HepG2 (cell line): ENCODE data around the gene KIF1C. TPM values are rescaled to one million over a fixed set of nuclear protein-coding genes. Genes with fewer than 3 reads are reported as not detected.

Experiments
- AKNA ChIP-seq: sonication (generic); formaldehyde crosslinking; IDR thresholded peaks from 2 replicates; pipeline ENCODE4 v1.4.0; 2020; ENCODE audit warnings: missing genetic modification reagents, borderline replicate concordance
- ATF4 ChIP-seq, 2 experiments: fragments of 450-650 bp in 1 of 2; sonication (generic) in 1 of 2; formaldehyde crosslinking; IDR thresholded peaks; 2 replicates each; pipeline versions ENCODE4 v1.5.0 to v1.8.0; 2020 to 2022; ENCODE audit warnings: mild to moderate bottlenecking in 1 of 2, missing genetic modification reagents in 1 of 2
- ATF6 ChIP-seq: sonication (generic); formaldehyde crosslinking; conservative IDR thresholded peaks from 2 replicates; pipeline ENCODE4 v1.4.0; 2020; ENCODE audit warnings: missing genetic modification reagents
- BCL6 ChIP-seq: IDR thresholded peaks from 2 replicates; pipeline ENCODE4 v1.6.1; 2016; ENCODE audit warnings: missing genetic modification reagents, missing compliant biosample characterization
- BCLAF1 ChIP-seq: fragments of 450-650 bp; IDR thresholded peaks from 2 replicates; pipeline ENCODE4 v1.6.1; 2017; ENCODE audit warnings: mild to moderate bottlenecking
- DPF2 ChIP-seq: sonication (generic); formaldehyde crosslinking; IDR thresholded peaks from 2 replicates; pipeline ENCODE4 v1.4.0; 2020; ENCODE audit warnings: mild to moderate bottlenecking, low read depth, missing genetic modification reagents, borderline replicate concordance
- GATAD1 ChIP-seq: IDR thresholded peaks from 2 replicates; pipeline ENCODE4 v1.6.1; 2016; ENCODE audit warnings: missing genetic modification reagents, missing compliant biosample characterization
- HOXA3 ChIP-seq: sonication (generic); formaldehyde crosslinking; IDR thresholded peaks from 2 replicates; pipeline ENCODE4 v1.5.0; 2020; ENCODE audit warnings: missing genetic modification reagents
- PHF5A ChIP-seq: IDR thresholded peaks from one replicate; pipeline ENCODE4 v1.6.1; 2018; ENCODE audit warnings: low read depth, missing genetic modification reagents; ENCODE audit not compliant: unreplicated experiment
- SIX1 ChIP-seq: sonication (generic); formaldehyde crosslinking; IDR thresholded peaks from 2 replicates; pipeline ENCODE4 v1.4.0; 2020; ENCODE audit warnings: missing genetic modification reagents, borderline replicate concordance
- SNRNP70 ChIP-seq: fragments of 200-400 bp; formaldehyde crosslinking; IDR thresholded peaks from 2 replicates; pipeline ENCODE4 v1.6.1; 2017; ENCODE audit warnings: mild to moderate bottlenecking, low read depth, low read length, moderate library complexity
- SP140L ChIP-seq: sonication (generic); formaldehyde crosslinking; IDR thresholded peaks from 2 replicates; pipeline ENCODE4 v1.4.0; 2020; ENCODE audit warnings: missing genetic modification reagents, borderline replicate concordance
- ZBTB3 ChIP-seq: sonication (generic); formaldehyde crosslinking; IDR thresholded peaks from 2 replicates; pipeline ENCODE4 v1.4.0; 2020; ENCODE audit warnings: low read depth, mild to moderate bottlenecking, moderate library complexity, missing genetic modification reagents, borderline replicate concordance
- ZNF225 ChIP-seq: sonication (generic); formaldehyde crosslinking; IDR thresholded peaks from 2 replicates; pipeline ENCODE4 v1.4.0; 2020; ENCODE audit warnings: mild to moderate bottlenecking, missing genetic modification reagents
- ZNF260 ChIP-seq: sonication (generic); formaldehyde crosslinking; IDR thresholded peaks from 2 replicates; pipeline ENCODE4 v1.4.0; 2020; ENCODE audit warnings: missing genetic modification reagents, low read depth, mild to moderate bottlenecking, borderline replicate concordance
- ZNF766 ChIP-seq: sonication (generic); formaldehyde crosslinking; IDR thresholded peaks from 2 replicates; pipeline ENCODE4 v1.5.0; 2020; ENCODE audit warnings: missing genetic modification reagents, borderline replicate concordance
- ZSCAN21 ChIP-seq: sonication (generic); formaldehyde crosslinking; IDR thresholded peaks from 2 replicates; pipeline ENCODE4 v1.8.0; 2022; ENCODE audit warnings: mild to moderate bottlenecking, missing genetic modification reagents, moderate library complexity, borderline replicate concordance
- ZSCAN29 ChIP-seq: sonication (generic); formaldehyde crosslinking; conservative IDR thresholded peaks from 2 replicates; pipeline ENCODE4 v1.4.0; 2020; ENCODE audit warnings: mild to moderate bottlenecking, missing genetic modification reagents
- polyA plus RNA-seq, 8 experiments: library from polyadenylated mRNA; depleted of rRNA in 3 of 8; stranded (reverse) in 7 of 8; unstranded in 1 of 8; fragments of >200 nt; fragmentation: Illumina TruSeq in 4 of 8; extraction: Trizol in 4 of 8; gene quantifications; 2 replicates each; pipeline versions ENCODE4 v1.2.1 to v1.2.3, GENCODE V29; 2011 to 2016; ENCODE audit warnings: low read depth in 4 of 8, missing spikeins in 1 of 8, mixed read lengths in 1 of 8; ENCODE audit not compliant: insufficient read depth in 1 of 8
- total RNA-seq, 5 experiments: library from RNA; depleted of rRNA; stranded (reverse); fragments of >200 nt; fragmentation: Illumina TruSeq; extraction: Trizol; gene quantifications; 2 replicates each; pipeline ENCODE4 v1.2.3, GENCODE V29; 2016; ENCODE audit warnings: low read depth in 1 of 5

Gene KIF1C
- total and polyA plus RNA-seq, 2 of the 13 experiments (the other 11 are each of a cell fraction or from before 2014, with no cell fraction given) = 70.0 to 104 TPM

GRCh38 chr17:4966844-4967538 is 30.8 kb upstream of the KIF1C start (continued):
- TF ChIP-seq AKNA (CRISPR knock-in tag) (no peak), GATAD1 (CRISPR knock-in tag) (no peak), SNRNP70 (no peak), ZNF260 (no peak), BCLAF1 (no peak), ZSCAN29 (CRISPR knock-in tag) (no peak), ZBTB3 (no peak), DPF2 (CRISPR knock-in tag) (no peak), ZNF766 (CRISPR knock-in tag) (no peak), ATF4 (CRISPR knock-in tag; IDR thresholded peaks at IDR 0.05) (no peak), HOXA3 (CRISPR knock-in tag) (0 out of 2 replicates have a peak, but pooled peaks have one; percentile 24), PHF5A (CRISPR knock-in tag) (no peak), SIX1 (no peak), SP140L (CRISPR knock-in tag) (no peak), ZSCAN21 (CRISPR knock-in tag) (no peak), ATF6 (CRISPR knock-in tag) (no peak), ZNF225 (peak; percentile 47; the same call in 1 of the 2 replicates), BCL6 (CRISPR knock-in tag) (no peak; the same call in 1 of the 2 replicates)
